ENCODE data around the gene BARX2. TPM values are rescaled to one million over a fixed set of nuclear protein-coding genes. Genes with fewer than 3 reads are reported as not detected.

The BARX2 gene
- total and polyA plus RNA-seq, 2 of the 4 experiments (the other 2 are of a cell fraction): not detected

DNA sequence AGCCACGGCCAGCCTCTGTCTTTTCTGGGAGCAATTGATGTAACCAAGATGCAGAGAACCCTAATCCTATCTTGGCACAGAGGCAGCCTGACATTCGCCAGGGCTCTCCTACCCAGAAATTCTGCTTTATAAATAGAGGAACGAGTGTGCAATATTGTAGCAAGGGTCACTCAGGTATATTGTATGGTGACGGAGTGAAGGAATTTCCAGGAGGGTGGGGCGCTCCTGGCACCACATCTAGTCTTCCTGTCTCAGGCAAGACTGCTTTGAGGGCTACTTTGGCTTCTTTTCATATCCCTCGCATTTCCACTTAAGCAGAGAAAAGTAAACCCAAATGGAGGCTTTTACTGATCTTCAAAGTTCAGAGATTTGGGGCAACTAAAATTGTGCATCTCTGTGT, 114.4 kb downstream of the BARX2 start:
- no peaks in the 10 kb centered on the region for H3K27me3 ChIP-seq (ENCODE audit: control insufficient read depth, insufficient read depth, low read length)
- dilution Hi-C loops (cut with HindIII; ENCODE audit: low sequenced_read_pairs, unreplicated experiment) (no loop called here), in situ Hi-C loops (cut with MboI; ENCODE audit: low sequenced_read_pairs) (no loop called here), intact Hi-C loops (cut with micrococcal nuclease) (no loop called here)
- H3K14ac ChIP-seq (replicated peaks; ENCODE audit: low read depth, low read length): no peak overlapping the region
- H2AK9ac ChIP-seq (replicated peaks; ENCODE audit: low read depth, low read length, poor library complexity): no peak overlapping the region
- WGBS, 2 experiments (ENCODE audit: extremely low coverage in 2 of 2, insufficient read length in 1 of 2): no CpG with 5 or more reads among the region's 6 CpGs
- ChIA-PET CTCF (no interaction called here), POLR2A (ENCODE audit: unreplicated experiment) (no interaction called here)
- H3K23ac ChIP-seq (ENCODE audit: low read depth, low read length): no peak overlapping the region
- no peak overlapping the region for H3K9ac ChIP-seq (ENCODE audit: low read depth, low read length)
- H3K4me3 ChIP-seq (ENCODE audit: insufficient read depth, low read depth, low read length): no peak overlapping the region
- TF ChIP-seq RCOR1 (IDR thresholded peaks at IDR 0.05; ENCODE audit: insufficient replicate concordance, low read length): no peak
- no peak for TF ChIP-seq NFE2L2 (IDR thresholded peaks at IDR 0.05; ENCODE audit: low read depth, low read length)
- TF ChIP-seq CHD1 (IDR thresholded peaks at IDR 0.05; ENCODE audit: low read depth, low read length): no peak
- no peak for TF ChIP-seq BHLHE40 (IDR thresholded peaks at IDR 0.05; ENCODE audit: low read depth, low read length)
- no peak for TF ChIP-seq MAFK (IDR thresholded peaks at IDR 0.05; ENCODE audit: low read depth, low read length)
- TF ChIP-seq MAZ (IDR thresholded peaks at IDR 0.05; ENCODE audit: borderline replicate concordance, low read depth, low read length): no peak
- TF ChIP-seq, protein P1, sequence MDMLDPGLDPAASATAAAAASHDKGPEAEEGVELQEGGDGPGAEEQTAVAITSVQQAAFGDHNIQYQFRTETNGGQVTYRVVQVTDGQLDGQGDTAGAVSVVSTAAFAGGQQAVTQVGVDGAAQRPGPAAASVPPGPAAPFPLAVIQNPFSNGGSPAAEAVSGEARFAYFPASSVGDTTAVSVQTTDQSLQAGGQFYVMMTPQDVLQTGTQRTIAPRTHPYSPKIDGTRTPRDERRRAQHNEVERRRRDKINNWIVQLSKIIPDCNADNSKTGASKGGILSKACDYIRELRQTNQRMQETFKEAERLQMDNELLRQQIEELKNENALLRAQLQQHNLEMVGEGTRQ (IDR thresholded peaks at IDR 0.05; ENCODE audit: low read depth, low read length): no peak
- no peak for TF ChIP-seq CEBPB (IDR thresholded peaks at IDR 0.05; ENCODE audit: low read depth, low read length)
- TF ChIP-seq RFX5 (IDR thresholded peaks at IDR 0.05; ENCODE audit: low read depth, low read length): no peak
- H4K20me1 ChIP-seq (ENCODE audit: insufficient read depth, low read length): no peaks in the 10 kb centered on the region
- no peak overlapping the region for H3K56ac ChIP-seq (ENCODE audit: extremely low read depth, insufficient read depth, low read length)
- H2BK120ac ChIP-seq (ENCODE audit: low read depth, low read length): no peak overlapping the region
- no peaks in the 10 kb centered on the region for H3K36me3 ChIP-seq (ENCODE audit: control insufficient read depth, insufficient read depth, low read length)
- no peak overlapping the region for H2BK20ac ChIP-seq (ENCODE audit: low read depth, low read length)
- H3K9me3 ChIP-seq (ENCODE audit: control insufficient read depth, insufficient read depth, low read length): peaks cover 7% of the 10 kb centered on the region
- ATAC-seq (ENCODE audit: low read depth) (no peak), DNase-seq (no peak)
- no peak overlapping the region for H3K27ac ChIP-seq (ENCODE audit: insufficient read depth, low read length)
- no peak overlapping the region for H3K4ac ChIP-seq (ENCODE audit: low read depth, low read length)
- no peaks in the 10 kb centered on the region for H3K79me1 ChIP-seq (ENCODE audit: low read depth in 1 of 2, low read length in 2 of 2)
- no peak overlapping the region for H3K18ac ChIP-seq (ENCODE audit: low read depth, low read length)
- H2AK5ac ChIP-seq (ENCODE audit: low read depth, low read length): no peak overlapping the region
- H4K5ac ChIP-seq (ENCODE audit: low read depth, low read length): no peak overlapping the region
- BruUV-seq (replicated peaks): no TSS peak
- no peak overlapping the region for H4K8ac ChIP-seq (ENCODE audit: low read depth in 2 of 2, low read length in 2 of 2)
- no peak overlapping the region for H4K91ac ChIP-seq (ENCODE audit: insufficient read depth, low read depth, low read length)
- no peak overlapping the region for H3K4me2 ChIP-seq (ENCODE audit: low read depth, low read length)
- H2BK5ac ChIP-seq (ENCODE audit: low read depth, low read length, poor library complexity, severe bottlenecking): no peak overlapping the region
- no peaks in the 10 kb centered on the region for H3K4me1 ChIP-seq (ENCODE audit: control insufficient read depth, insufficient read depth, low read length)
- H2BK15ac ChIP-seq (ENCODE audit: low read depth, low read length): no peak overlapping the region
- no peak overlapping the region for H2AFZ ChIP-seq (replicated peaks; ENCODE audit: low read length, poor library complexity)
- no peaks in the 10 kb centered on the region for H3K9me1 ChIP-seq (ENCODE audit: insufficient read depth, low read length)

All from IMR-90 (cell line).